OCI-LY1 (cell line): Measurements from ENCODE around the gene INTS2.
A peak's percentile ranks its signal among the peaks of the same experiment; 100 is the strongest.
"Not testable (repeated sequence)": the region's sequence is repeated elsewhere in the genome, so short reads cannot be mapped to it uniquely, and the experiment has no call there.

Source experiments
- H2AFZ ChIP-seq: fragments of 200-600 bp; sonication (generic), shearing (Covaris generic); 2 replicates; pipeline ENCODE4 v1.6.0; 2014; ENCODE audit warnings: antibody characterized with exemption, mild to moderate bottlenecking, low read length
- H3F3A ChIP-seq: fragments of 200-600 bp; sonication (generic), shearing (Covaris generic); 2 replicates; pipeline ENCODE4 v1.6.0; 2014; ENCODE audit warnings: mild to moderate bottlenecking, antibody characterized with exemption, low read length, moderate library complexity; ENCODE audit not compliant: insufficient read depth
- H3K27ac ChIP-seq: fragments of 200-600 bp; sonication (generic); 2 replicates; pipeline ENCODE4 v1.5.1; 2014; ENCODE audit warnings: low read length, mixed run types, mild to moderate bottlenecking, low read depth; ENCODE audit not compliant: poor library complexity, severe bottlenecking
- H3K27me3 ChIP-seq: fragments of 200-600 bp; sonication (generic); 2 replicates; pipeline ENCODE4 v1.6.0; 2014; ENCODE audit warnings: antibody characterized with exemption, mild to moderate bottlenecking, low read length, moderate library complexity; ENCODE audit not compliant: insufficient read depth
- H3K36me3 ChIP-seq: fragments of 200-600 bp; sonication (generic); 2 replicates; pipeline ENCODE4 v1.6.1; 2014; ENCODE audit warnings: mild to moderate bottlenecking, antibody characterized with exemption, low read length, moderate library complexity, mixed read lengths; ENCODE audit not compliant: insufficient read depth
- H3K4me1 ChIP-seq: fragments of 200-600 bp; sonication (generic); 2 replicates; pipeline ENCODE4 v1.5.1; 2014; ENCODE audit warnings: mild to moderate bottlenecking, low read length, moderate library complexity; ENCODE audit not compliant: insufficient read depth, severe bottlenecking
- H3K4me2 ChIP-seq: fragments of 200-600 bp; sonication (generic), shearing (Covaris generic); 2 replicates; pipeline ENCODE4 v1.6.1; 2014; ENCODE audit warnings: low read length
- H3K4me3 ChIP-seq: fragments of 200-600 bp; sonication (generic); 2 replicates; pipeline ENCODE4 v1.5.1; 2014; ENCODE audit warnings: low read length, low read depth, mild to moderate bottlenecking, mixed read lengths; ENCODE audit not compliant: poor library complexity, severe bottlenecking
- H3K79me2 ChIP-seq: fragments of 200-600 bp; shearing (Covaris generic); 2 replicates; pipeline ENCODE4 v1.6.1; 2016; ENCODE audit warnings: mixed run types, low read length, mixed read lengths; ENCODE audit not compliant: insufficient read depth
- H3K9ac ChIP-seq: fragments of 200-600 bp; sonication (generic), shearing (Covaris generic); 2 replicates; pipeline ENCODE4 v1.6.1; 2014; ENCODE audit warnings: mild to moderate bottlenecking, low read length, mixed read lengths
- H3K9me2 ChIP-seq: fragments of 200-600 bp; sonication (generic), shearing (Covaris generic); 2 replicates; pipeline ENCODE4 v1.6.1; 2014; ENCODE audit warnings: low read depth, mild to moderate bottlenecking, low read length, mixed read lengths
- H3K9me3 ChIP-seq: fragments of 200-600 bp; shearing (Covaris generic); 2 replicates; pipeline ENCODE4 v1.6.1; 2014; ENCODE audit warnings: low read length, mixed read lengths
- H4K20me1 ChIP-seq: fragments of 200-600 bp; sonication (generic), shearing (Covaris generic); 2 replicates; pipeline ENCODE4 v1.6.0; 2016; ENCODE audit warnings: mild to moderate bottlenecking, low read length; ENCODE audit not compliant: insufficient read depth
- CTCF ChIP-seq: fragments of 200-600 bp; sonication (generic), shearing (Covaris generic); IDR thresholded peaks from 2 replicates; pipeline ENCODE4 v1.5.1; 2017; ENCODE audit warnings: mild to moderate bottlenecking, antibody characterized with exemption, low read length, moderate library complexity, mixed read lengths
- EZH2 ChIP-seq: fragments of 200-600 bp; sonication (generic), shearing (Covaris generic); IDR thresholded peaks from 2 replicates; pipeline ENCODE4 v1.8.0; 2017; ENCODE audit warnings: borderline replicate concordance, mixed run types, mild to moderate bottlenecking, antibody characterized with exemption, low read length, moderate library complexity, mixed read lengths

INTS2 gene

GRCh38 chr17:61862975-61863800 is 64.6 kb downstream of the INTS2 start, which contains the start of gene BRIP1:
Gene BRIP1, minus strand, starts transcription at chr17:61863528. Its CDS starts 1,989 bp downstream, at chr17:61861539.
- Histone ChIP-seq H3K4me2 (peak within 1 kb of the TSS; percentile 77), H3K4me1 (peaks cover 38% of the 10 kb centered on the region), H3K27me3 (no peaks in the 10 kb centered on the region), H3K9ac (peak within 1 kb of the TSS; percentile 79), H3K9me3 (no peaks in the 10 kb centered on the region), H3K9me2 (no peaks in the 10 kb centered on the region), H3K27ac (peak within 1 kb of the TSS; percentile 74), H3F3A (no peaks in the 10 kb centered on the region), H3K36me3 (peaks cover 31% of the 10 kb centered on the region; the same call in 1 of the 2 replicates), H3K4me3 (peak within 1 kb of the TSS; percentile 79), H2AFZ (peak within 1 kb of the TSS; percentile 79), H4K20me1 (no peaks in the 10 kb centered on the region), H3K79me2 (peaks cover 20% of the 10 kb centered on the region)
- TF ChIP-seq CTCF (no peak), EZH2 (no peak)

- H3K27me3 ChIP-seq = no peaks in the 10 kb centered on the region
- H3K9ac ChIP-seq = peak overlapping the region; percentile 79
- no peak overlapping the region for H2AFZ ChIP-seq
- H3K9me3 ChIP-seq = no peaks in the 10 kb centered on the region
- H3K4me1 ChIP-seq = peaks cover 38% of the 10 kb centered on the region
- H3K4me2 ChIP-seq = peak overlapping the region; percentile 77
- H3K4me3 ChIP-seq = peak overlapping the region; percentile 79
- peaks cover 25% of the 10 kb centered on the region; the same call in 1 of the 2 replicates for H3K36me3 ChIP-seq
- H3K27ac ChIP-seq = peak overlapping the region; percentile 74
- peaks cover 20% of the 10 kb centered on the region for H3K79me2 ChIP-seq
- TF ChIP-seq EZH2 (no peak), CTCF (no peak)
- H3K9me2 ChIP-seq = no peaks in the 10 kb centered on the region
- H3F3A ChIP-seq = no peaks in the 10 kb centered on the region
- H4K20me1 ChIP-seq = no peaks in the 10 kb centered on the region
Observed at GRCh38 chr17:61862105-61862574, 65.6 kb downstream of the INTS2 start.

GRCh38 chr17:61860397-61860796 is 67.4 kb downstream of the INTS2 start:
- not testable (repeated sequence) for H4K20me1 ChIP-seq, H3K27me3 ChIP-seq, H3K9me3 ChIP-seq, H3K9me2 ChIP-seq, H3F3A ChIP-seq, H3K9ac ChIP-seq, H2AFZ ChIP-seq
- Histone ChIP-seq H3K27ac (peak overlapping the region; percentile 32), H3K36me3 (peaks cover 36% of the 10 kb centered on the region), H3K4me2 (peak overlapping the region; percentile 77), H3K4me1 (peaks cover 38% of the 10 kb centered on the region), H3K79me2 (peaks cover 20% of the 10 kb centered on the region), H3K4me3 (peak overlapping the region; percentile 28)
